ENCODE data around the gene METTL13.

The METTL13 gene

GRCh38 chr1:171841050-171841910, 59.8 kb downstream of the METTL13 start, which contains the start of gene DNM3:
TSS of gene DNM3 (plus strand) at chr1:171841498. CDS start at chr1:171841657, 159 bp downstream.
- peak within 1 kb of the TSS; percentile 43; the same call in 1 of the 2 replicates for H3K27ac ChIP-seq (ENCODE audit: extremely low read depth, low read depth, low read length)
- peak within 1 kb of the TSS; percentile 95 for H3K4me3 ChIP-seq (ENCODE audit: low read depth, low read length)
- H3K36me3 ChIP-seq (ENCODE audit: control insufficient read depth in 2 of 2, insufficient read depth in 1 of 2, low read length in 2 of 2), result no peaks in the 10 kb centered on the region
- no peaks in the 10 kb centered on the region for H3K9me3 ChIP-seq (ENCODE audit: control insufficient read depth, insufficient read depth, low read depth, low read length)
- no peaks in the 10 kb centered on the region for H3K4me1 ChIP-seq (ENCODE audit: control insufficient read depth, insufficient read depth, low read length)
- CTCF ChIA-PET, result interaction anchor here (0.7 to 2.2 kb wide), 6 partner anchors 36 to 161 kb away, joined by 3 to 15 read pairs (median 4); no protein-coding TSS in a partner anchor
- POLR2A ChIA-PET, result interaction anchor here (0.6 to 1.7 kb wide), 13 partner anchors 10 to 691 kb away, joined by 3 to 13 read pairs (median 4); partner anchors contain the start of gene METTL13
- TF ChIP-seq ZNF24 (tag by site-specific recombination; IDR thresholded peaks at IDR 0.05) (0 out of 2 replicates have a peak, but pooled peaks have one; percentile 47), ZNF175 (tag by site-specific recombination; IDR thresholded peaks at IDR 0.05) (no peak), SP3 (tag by site-specific recombination; IDR thresholded peaks at IDR 0.05) (peak; percentile 79), ZNF707 (tag by site-specific recombination; IDR thresholded peaks at IDR 0.05) (no peak), ZNF10 (tag by site-specific recombination; IDR thresholded peaks at IDR 0.05) (peak; percentile 22; the same call in 1 of the 2 replicates), ZNF354C (tag by site-specific recombination; IDR thresholded peaks at IDR 0.05; ENCODE audit: borderline replicate concordance, low read depth) (no peak), ZFP37 (tag by site-specific recombination; IDR thresholded peaks at IDR 0.05) (no peak; the same call in 1 of the 2 replicates), ZNF473 (tag by site-specific recombination; IDR thresholded peaks at IDR 0.05) (no peak), ZNF785 (tag by site-specific recombination; IDR thresholded peaks at IDR 0.05) (no peak), ZNF132 (tag by site-specific recombination; IDR thresholded peaks at IDR 0.05; ENCODE audit: borderline replicate concordance) (no peak), ZSCAN23 (tag by site-specific recombination; IDR thresholded peaks at IDR 0.05) (peak; percentile 33; the same call in 1 of the 2 replicates), MZF1 (tag by site-specific recombination; IDR thresholded peaks at IDR 0.05; ENCODE audit: borderline replicate concordance) (no peak), KLF7 (tag by site-specific recombination; IDR thresholded peaks at IDR 0.05; ENCODE audit: borderline replicate concordance) (peak; percentile 45; the same call in 1 of the 2 replicates), ZBTB17 (tag by site-specific recombination; IDR thresholded peaks at IDR 0.05) (peak; percentile 91), SP7 (tag by site-specific recombination; IDR thresholded peaks at IDR 0.05) (peak; percentile 59), TRIM28 (IDR thresholded peaks at IDR 0.05; ENCODE audit: borderline replicate concordance, low read length) (no peak), ZNF76 (tag by site-specific recombination; IDR thresholded peaks at IDR 0.05; ENCODE audit: borderline replicate concordance, low read depth) (peak; percentile 68; the same call in 1 of the 2 replicates), ZNF266 (tag by site-specific recombination; IDR thresholded peaks at IDR 0.05; ENCODE audit: low read depth) (no peak), ZNF16 (tag by site-specific recombination; IDR thresholded peaks at IDR 0.05; ENCODE audit: low read depth) (no peak), ZNF518A (tag by site-specific recombination; conservative IDR thresholded peaks at IDR 0.05; ENCODE audit: low read depth) (no peak)
- TF ChIP-seq, protein P1, sequence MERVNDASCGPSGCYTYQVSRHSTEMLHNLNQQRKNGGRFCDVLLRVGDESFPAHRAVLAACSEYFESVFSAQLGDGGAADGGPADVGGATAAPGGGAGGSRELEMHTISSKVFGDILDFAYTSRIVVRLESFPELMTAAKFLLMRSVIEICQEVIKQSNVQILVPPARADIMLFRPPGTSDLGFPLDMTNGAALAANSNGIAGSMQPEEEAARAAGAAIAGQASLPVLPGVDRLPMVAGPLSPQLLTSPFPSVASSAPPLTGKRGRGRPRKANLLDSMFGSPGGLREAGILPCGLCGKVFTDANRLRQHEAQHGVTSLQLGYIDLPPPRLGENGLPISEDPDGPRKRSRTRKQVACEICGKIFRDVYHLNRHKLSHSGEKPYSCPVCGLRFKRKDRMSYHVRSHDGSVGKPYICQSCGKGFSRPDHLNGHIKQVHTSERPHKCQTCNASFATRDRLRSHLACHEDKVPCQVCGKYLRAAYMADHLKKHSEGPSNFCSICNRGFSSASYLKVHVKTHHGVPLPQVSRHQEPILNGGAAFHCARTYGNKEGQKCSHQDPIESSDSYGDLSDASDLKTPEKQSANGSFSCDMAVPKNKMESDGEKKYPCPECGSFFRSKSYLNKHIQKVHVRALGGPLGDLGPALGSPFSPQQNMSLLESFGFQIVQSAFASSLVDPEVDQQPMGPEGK (tag by site-specific recombination; IDR thresholded peaks at IDR 0.05), result 0 out of 2 replicates have a peak, but pooled peaks have one; percentile 12
- TF ChIP-seq, protein P2, sequence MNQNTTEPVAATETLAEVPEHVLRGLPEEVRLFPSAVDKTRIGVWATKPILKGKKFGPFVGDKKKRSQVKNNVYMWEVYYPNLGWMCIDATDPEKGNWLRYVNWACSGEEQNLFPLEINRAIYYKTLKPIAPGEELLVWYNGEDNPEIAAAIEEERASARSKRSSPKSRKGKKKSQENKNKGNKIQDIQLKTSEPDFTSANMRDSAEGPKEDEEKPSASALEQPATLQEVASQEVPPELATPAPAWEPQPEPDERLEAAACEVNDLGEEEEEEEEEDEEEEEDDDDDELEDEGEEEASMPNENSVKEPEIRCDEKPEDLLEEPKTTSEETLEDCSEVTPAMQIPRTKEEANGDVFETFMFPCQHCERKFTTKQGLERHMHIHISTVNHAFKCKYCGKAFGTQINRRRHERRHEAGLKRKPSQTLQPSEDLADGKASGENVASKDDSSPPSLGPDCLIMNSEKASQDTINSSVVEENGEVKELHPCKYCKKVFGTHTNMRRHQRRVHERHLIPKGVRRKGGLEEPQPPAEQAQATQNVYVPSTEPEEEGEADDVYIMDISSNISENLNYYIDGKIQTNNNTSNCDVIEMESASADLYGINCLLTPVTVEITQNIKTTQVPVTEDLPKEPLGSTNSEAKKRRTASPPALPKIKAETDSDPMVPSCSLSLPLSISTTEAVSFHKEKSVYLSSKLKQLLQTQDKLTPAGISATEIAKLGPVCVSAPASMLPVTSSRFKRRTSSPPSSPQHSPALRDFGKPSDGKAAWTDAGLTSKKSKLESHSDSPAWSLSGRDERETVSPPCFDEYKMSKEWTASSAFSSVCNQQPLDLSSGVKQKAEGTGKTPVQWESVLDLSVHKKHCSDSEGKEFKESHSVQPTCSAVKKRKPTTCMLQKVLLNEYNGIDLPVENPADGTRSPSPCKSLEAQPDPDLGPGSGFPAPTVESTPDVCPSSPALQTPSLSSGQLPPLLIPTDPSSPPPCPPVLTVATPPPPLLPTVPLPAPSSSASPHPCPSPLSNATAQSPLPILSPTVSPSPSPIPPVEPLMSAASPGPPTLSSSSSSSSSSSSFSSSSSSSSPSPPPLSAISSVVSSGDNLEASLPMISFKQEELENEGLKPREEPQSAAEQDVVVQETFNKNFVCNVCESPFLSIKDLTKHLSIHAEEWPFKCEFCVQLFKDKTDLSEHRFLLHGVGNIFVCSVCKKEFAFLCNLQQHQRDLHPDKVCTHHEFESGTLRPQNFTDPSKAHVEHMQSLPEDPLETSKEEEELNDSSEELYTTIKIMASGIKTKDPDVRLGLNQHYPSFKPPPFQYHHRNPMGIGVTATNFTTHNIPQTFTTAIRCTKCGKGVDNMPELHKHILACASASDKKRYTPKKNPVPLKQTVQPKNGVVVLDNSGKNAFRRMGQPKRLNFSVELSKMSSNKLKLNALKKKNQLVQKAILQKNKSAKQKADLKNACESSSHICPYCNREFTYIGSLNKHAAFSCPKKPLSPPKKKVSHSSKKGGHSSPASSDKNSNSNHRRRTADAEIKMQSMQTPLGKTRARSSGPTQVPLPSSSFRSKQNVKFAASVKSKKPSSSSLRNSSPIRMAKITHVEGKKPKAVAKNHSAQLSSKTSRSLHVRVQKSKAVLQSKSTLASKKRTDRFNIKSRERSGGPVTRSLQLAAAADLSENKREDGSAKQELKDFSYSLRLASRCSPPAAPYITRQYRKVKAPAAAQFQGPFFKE (tag by site-specific recombination; IDR thresholded peaks at IDR 0.05; ENCODE audit: borderline replicate concordance), result no peak

Measured in HEK293 (cell line).